GM12892 (cell line): ENCODE results near the gene RALY.
A peak's percentile ranks its signal among the peaks of the same experiment; 100 is the strongest.

ENCODE experiments used
- DNase-seq: peaks from one replicate; pipeline ENCODE4 v3.0.0; 2011; ENCODE audit not compliant: insufficient read length
- FAIRE-seq: peaks from 2 replicates; lab custom pipeline; 2011; peaks lifted over from hg19 to GRCh38; lab: Jason Lieb, UNC
- POLR2A ChIP-seq: IDR thresholded peaks from 2 replicates; pipeline ENCODE4 v1.6.1; 2011; ENCODE audit warnings: low read depth, low read length, control low read depth
- POLR2AphosphoS5 ChIP-seq: IDR thresholded peaks from 2 replicates; pipeline ENCODE4 v1.6.1; 2011; ENCODE audit warnings: low read depth, low read length, control low read depth
- TAF1 ChIP-seq: IDR thresholded peaks from 2 replicates; pipeline ENCODE4 v1.6.1; 2011; ENCODE audit warnings: low read depth, mild to moderate bottlenecking, control low read depth, low read length, borderline replicate concordance

Gene RALY

GRCh38 chr20:34105978-34106675, 112.4 kb downstream of the RALY start:
- TF ChIP-seq POLR2A (no peak), TAF1 (no peak), POLR2AphosphoS5 (no peak)
- FAIRE-seq (no peak), DNase-seq (no peak)

- TF ChIP-seq POLR2AphosphoS5 (no peak), TAF1 (no peak), POLR2A (no peak)
- no peak for FAIRE-seq
Observed at GRCh38 chr20:34108616-34109174, 115.0 kb downstream of the RALY start.

GRCh38 chr20:34109442-34109841, 115.7 kb downstream of the RALY start:
- no peak for DNase-seq
- no peak for TF ChIP-seq POLR2AphosphoS5
- TF ChIP-seq TAF1 = no peak
- TF ChIP-seq POLR2A = no peak
- no peak for FAIRE-seq

More at GRCh38 chr20:34108616-34109174, 115.0 kb downstream of the RALY start:
- DNase-seq = no peak

GRCh38 chr20:34110025-34110744, 116.5 kb downstream of the RALY start:
- no peak for FAIRE-seq
- TF ChIP-seq POLR2AphosphoS5 = no peak
- TF ChIP-seq TAF1 = no peak
- no peak for TF ChIP-seq POLR2A
- no peak for DNase-seq

- FAIRE-seq = peak; percentile 54
- DNase-seq = no peak
- TF ChIP-seq TAF1 = no peak
- no peak; the same call in 1 of the 2 replicates for TF ChIP-seq POLR2AphosphoS5
- TF ChIP-seq POLR2A = no peak
Observed at GRCh38 chr20:34110745-34111641, 117.3 kb downstream of the RALY start.

- peak; percentile 91 for DNase-seq
- TF ChIP-seq TAF1 (peak; percentile 64; the same call in 1 of the 2 replicates), POLR2AphosphoS5 (peak; percentile 94), POLR2A (peak; percentile 92; the same call in 1 of the 2 replicates)
- peak; percentile 99 for FAIRE-seq
Observed at GRCh38 chr20:34111702-34112599, 118.2 kb downstream of the RALY start, which contains the start of gene EIF2S2. EIF2S2 (minus strand) TSS chr20:34112243; CDS start chr20:34112110, 133 bp downstream.

- DNase-seq (no peak), FAIRE-seq (no peak)
- TF ChIP-seq POLR2AphosphoS5 = no peak
- no peak for TF ChIP-seq TAF1
- no peak for TF ChIP-seq POLR2A
Observed at GRCh38 chr20:34112600-34113101, 118.9 kb downstream of the RALY start.

GRCh38 chr20:34114809-34115208, 121.1 kb downstream of the RALY start:
- no peak for TF ChIP-seq POLR2A
- TF ChIP-seq POLR2AphosphoS5 = no peak
- TF ChIP-seq TAF1 = no peak
- FAIRE-seq (no peak), DNase-seq (no peak)

GRCh38 chr20:34115232-34115631, 121.5 kb downstream of the RALY start:
- no peak for DNase-seq
- no peak for FAIRE-seq
- TF ChIP-seq TAF1 = no peak
- no peak for TF ChIP-seq POLR2A
- TF ChIP-seq POLR2AphosphoS5 = no peak

- DNase-seq (no peak), FAIRE-seq (no peak)
- TF ChIP-seq TAF1 (no peak), POLR2AphosphoS5 (no peak), POLR2A (no peak)
Observed at GRCh38 chr20:34120213-34120612, 126.5 kb downstream of the RALY start.
